Activated CD4-positive, alpha-beta T cell treated with anti-CD3 and anti-CD28 coated beads, Interleukin-2, amount 50 U/mL, for 48 hours (primary cell): ENCODE data around the gene TOP2A.

Experiments
- DNase-seq, 2 experiments: peaks; one replicate each; pipeline ENCODE4 v3.0.0-alpha.2; 2020

TOP2A gene

GRCh38 chr17:40355123-40355803, 62.4 kb downstream of the TOP2A start:
- peak; percentile 80 to 84 for DNase-seq

- DNase-seq, result no peak
Observed at GRCh38 chr17:40354221-40355122, 63.2 kb downstream of the TOP2A start.

- no peak for DNase-seq
Observed at GRCh38 chr17:40352779-40353394, 64.8 kb downstream of the TOP2A start.

GRCh38 chr17:40352237-40352778, 65.4 kb downstream of the TOP2A start:
- no peak for DNase-seq

GRCh38 chr17:40351359-40352236, 66.1 kb downstream of the TOP2A start:
- no peak for DNase-seq

- no peak for DNase-seq
Observed at GRCh38 chr17:40350689-40351358, 66.9 kb downstream of the TOP2A start.

- DNase-seq, result no peak
Observed at GRCh38 chr17:40349895-40350688, 67.6 kb downstream of the TOP2A start.

GRCh38 chr17:40349477-40349894, 68.2 kb downstream of the TOP2A start:
- DNase-seq, result no peak

GRCh38 chr17:40348562-40349476, 68.9 kb downstream of the TOP2A start:
- DNase-seq, result no peak

GRCh38 chr17:40348136-40348504, 69.6 kb downstream of the TOP2A start:
- DNase-seq, result no peak

- no peak for DNase-seq
Observed at GRCh38 chr17:40347319-40348135, 70.2 kb downstream of the TOP2A start.

- DNase-seq, result no peak
Observed at GRCh38 chr17:40346765-40347158, 70.9 kb downstream of the TOP2A start.

GRCh38 chr17:40345994-40346764, 71.5 kb downstream of the TOP2A start:
- DNase-seq, result no peak

- peak in 1 of 2 experiments; percentile 38 for DNase-seq
Observed at GRCh38 chr17:40345161-40345993, 72.3 kb downstream of the TOP2A start.

- DNase-seq, result no peak
Observed at GRCh38 chr17:40344421-40345160, 73.1 kb downstream of the TOP2A start.
